Measurements from ENCODE around the gene ZDHHC11.

ZDHHC11 gene

DNA sequence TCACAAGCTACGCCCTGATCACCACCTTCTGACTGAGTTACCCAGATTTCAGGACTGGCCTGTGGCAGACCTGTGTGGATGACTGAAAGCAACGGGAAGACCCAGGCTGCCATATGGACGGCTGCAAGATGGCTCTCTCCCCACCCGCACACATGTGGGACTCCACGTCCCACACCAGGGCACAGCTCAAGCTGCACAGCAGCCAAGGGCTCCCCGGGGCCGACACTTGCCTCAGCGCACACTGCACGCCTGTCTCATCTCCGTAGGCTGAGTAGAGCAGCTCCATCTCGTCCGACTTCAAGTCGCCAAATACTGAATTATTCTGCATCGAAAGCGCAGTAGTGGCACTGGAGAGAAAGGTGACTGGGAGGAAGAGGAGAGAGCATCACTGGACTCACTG is 27.3 kb upstream of the ZDHHC11 start:
- no peak for DNase-seq

GRCh38 chr5:876398-877365 is 25.9 kb upstream of the ZDHHC11 start:
- DNase-seq: no peak

GRCh38 chr5:875931-876330 is 25.1 kb upstream of the ZDHHC11 start:
- no peak for DNase-seq

GRCh38 chr5:873328-873727 is 22.5 kb upstream of the ZDHHC11 start:
- DNase-seq: no peak

- DNase-seq: no peak
Measured at GRCh38 chr5:872301-872700, 21.5 kb upstream of the ZDHHC11 start.

GRCh38 chr5:871596-872298 is 21.0 kb upstream of the ZDHHC11 start:
- no peak for DNase-seq

- DNase-seq: no peak
Measured at GRCh38 chr5:870956-871355, 20.2 kb upstream of the ZDHHC11 start.

DNA sequence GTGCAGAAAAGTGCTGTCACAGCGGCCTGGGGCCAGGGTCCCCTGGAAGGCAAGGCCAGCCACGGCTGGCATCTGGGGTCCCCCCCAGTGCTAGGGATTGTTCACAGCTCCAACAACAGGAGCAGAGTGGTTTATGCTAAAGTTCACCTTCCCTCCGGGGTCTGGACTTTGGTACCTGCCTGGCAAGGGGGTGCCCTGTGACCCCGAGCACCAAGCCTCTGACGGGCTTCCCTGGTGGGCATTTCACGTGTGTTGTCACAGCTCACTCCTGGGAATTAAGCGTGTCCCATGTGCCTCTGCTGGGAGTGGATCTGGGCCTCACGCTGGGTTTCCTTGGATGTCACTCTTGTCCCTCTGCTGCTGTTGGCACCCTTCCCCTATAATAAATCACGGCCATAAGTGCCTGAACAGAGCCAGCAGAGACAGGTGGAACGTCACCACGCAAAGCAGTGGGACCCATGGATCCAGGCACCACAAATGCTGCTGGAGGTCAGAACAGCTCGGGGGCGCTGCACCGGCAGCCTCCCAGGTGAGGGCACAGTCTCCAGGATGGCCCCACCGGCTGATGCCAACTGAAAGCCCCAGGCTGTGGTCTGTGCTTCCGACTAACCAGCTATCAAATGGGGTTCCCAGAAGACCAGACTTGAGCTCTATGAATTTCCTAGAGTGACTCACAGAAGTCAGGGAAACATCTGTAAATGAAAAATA is 17.8 kb upstream of the ZDHHC11 start:
- DNase-seq: no peak

- no peak for DNase-seq
Measured at GRCh38 chr5:867300-867870, 16.6 kb upstream of the ZDHHC11 start.

DNA sequence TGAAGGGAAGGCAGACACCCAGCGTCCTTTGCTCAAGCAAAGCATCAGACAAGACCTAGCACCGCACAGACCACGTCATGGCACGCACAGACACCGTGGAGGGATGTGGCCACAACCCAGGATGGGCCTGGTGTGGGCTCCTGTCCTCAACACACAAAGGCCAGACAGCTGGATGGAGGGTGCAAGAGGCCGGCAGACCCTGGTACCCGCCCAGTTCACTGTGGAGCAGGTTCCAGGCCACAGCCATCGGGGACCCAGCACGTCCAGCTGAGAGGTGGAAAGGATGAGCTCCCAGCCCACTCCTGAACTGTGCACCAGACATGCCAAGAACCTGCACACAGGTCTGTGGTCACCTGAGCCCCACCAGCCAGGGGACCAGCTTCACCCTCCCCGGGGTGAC is 15.0 kb upstream of the ZDHHC11 start:
- no peak for DNase-seq

DNA sequence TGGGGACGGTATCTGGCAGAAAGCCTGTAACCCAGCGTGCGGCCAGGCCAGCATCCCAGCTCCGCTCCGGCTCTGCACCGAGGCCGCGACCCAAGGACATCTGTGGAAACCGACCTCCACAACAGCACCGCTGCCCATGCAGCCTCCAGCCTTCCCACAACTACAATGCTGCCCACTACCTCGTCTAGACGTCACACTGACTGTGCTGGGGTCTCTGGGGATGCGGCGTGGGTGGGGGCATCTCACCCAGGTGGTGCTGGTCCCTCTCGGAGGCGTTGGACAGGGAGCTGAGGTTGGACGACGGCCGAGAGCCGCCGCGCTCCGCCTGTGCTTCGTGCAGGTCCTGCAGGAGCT is 14.4 kb upstream of the ZDHHC11 start:
- no peak for DNase-seq

DNA sequence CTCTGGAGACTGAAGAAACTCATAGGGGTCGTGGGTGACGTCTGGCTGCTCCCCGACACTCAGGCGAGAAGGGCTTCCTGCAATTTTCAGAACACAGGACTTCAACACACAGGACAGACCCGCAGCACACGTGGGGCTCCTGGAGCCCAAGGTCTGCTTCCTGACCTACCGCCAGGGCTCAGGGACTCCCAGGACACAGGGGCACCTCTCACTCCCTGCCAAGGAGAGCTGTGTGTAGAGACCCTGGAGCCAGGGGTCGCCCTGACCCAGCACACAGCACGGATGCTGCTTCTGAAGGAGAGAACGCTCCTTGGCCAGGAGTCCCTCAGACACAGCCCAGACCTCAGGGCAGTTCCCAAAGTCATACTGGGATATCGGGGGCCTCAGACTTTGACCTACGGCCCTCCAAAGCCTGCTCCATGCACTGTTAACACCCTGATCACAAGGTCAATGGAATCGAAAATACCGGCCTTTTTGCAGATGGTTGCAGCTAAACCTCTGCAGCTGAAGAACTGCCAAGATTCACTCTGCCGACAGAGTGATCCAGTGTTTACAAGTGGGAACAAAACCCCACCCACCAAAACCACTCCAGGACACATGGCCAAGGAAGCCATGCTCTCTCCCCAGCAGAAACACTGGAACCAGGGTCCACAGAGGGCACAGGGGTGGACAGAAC is 13.8 kb upstream of the ZDHHC11 start:
- no peak for DNase-seq

DNA sequence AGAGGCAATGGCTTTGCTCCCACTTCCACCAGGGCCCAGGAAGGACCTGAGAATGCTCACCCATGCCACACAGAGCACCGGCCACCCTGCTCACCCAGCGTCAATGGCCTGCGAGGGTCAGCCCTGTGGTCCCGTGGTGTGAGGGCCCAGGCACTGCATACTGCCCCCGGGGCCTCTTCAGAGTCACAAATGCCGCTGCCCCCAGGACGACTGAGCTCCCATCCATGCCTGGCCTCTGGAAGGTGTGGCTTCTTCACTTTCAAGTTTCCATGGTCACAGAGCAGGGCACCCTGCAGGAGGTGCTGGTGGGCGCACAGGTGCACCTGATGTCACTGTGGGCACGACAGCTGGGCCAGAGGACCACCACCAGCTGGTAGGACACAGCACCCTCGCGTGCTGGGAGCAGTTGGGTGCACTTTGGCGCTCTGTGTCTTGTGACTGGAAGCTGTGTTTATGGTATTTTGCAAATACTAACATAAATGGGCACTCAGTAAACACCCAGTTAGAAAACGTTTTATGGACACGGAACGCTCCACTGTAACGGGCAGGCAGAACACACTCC is 12.5 kb upstream of the ZDHHC11 start:
- DNase-seq: no peak

DNA sequence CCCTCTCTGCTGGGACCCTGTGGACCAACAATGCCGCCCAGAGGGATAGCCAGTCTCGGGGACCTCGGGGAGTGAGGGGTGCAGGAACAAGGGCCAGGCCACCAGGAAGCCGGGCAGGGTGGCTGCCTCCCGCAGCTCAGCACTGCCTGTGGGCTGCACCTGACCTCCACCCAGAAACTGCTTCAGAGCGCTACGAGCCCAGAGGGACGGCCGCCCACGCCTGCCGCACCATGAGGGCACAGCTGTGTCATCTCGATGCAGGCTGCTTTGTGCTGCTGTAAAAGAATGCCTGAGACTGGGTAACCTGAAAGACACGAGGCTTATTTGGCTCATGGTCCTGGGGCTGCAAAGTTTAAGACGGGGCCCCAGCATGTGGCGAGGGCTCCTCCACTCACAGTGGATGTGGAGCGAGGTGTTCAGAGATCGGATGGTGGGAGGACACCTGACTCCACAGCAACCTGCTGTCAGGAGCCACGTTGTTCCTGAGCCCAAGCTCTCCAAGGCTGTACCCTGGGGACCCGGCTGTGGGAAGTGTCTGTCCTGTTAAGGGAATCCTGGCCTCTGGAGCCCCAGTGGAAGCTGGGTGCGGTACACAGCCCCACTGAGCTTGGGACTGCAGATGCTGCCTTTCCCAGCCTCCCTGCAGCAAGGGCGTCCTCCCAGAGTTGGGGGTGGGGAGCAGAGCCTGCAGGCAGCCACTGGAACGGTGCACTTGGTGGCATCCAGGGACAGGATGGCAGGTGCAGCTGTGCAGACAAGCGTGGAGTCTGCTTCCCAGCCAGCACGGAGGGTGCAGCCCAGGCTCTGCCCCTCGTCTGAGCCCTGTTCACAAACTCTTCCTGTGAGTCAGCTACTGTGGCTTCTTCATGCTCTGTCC is 11.8 kb upstream of the ZDHHC11 start:
- DNase-seq: no peak

- peak in 1 of 5 experiments; percentile 12 for DNase-seq
Measured at GRCh38 chr5:861442-862366, 10.9 kb upstream of the ZDHHC11 start.

- DNase-seq: no peak
Measured at GRCh38 chr5:860506-861150, 9.8 kb upstream of the ZDHHC11 start.

GRCh38 chr5:859798-860296 is 9.1 kb upstream of the ZDHHC11 start:
- peak in 1 of 5 experiments; percentile 4 for DNase-seq

GRCh38 chr5:859391-859790 is 8.6 kb upstream of the ZDHHC11 start:
- DNase-seq: no peak

GRCh38 chr5:858726-859125 is 7.9 kb upstream of the ZDHHC11 start:
- no peak for DNase-seq
